CD4-positive, alpha-beta memory T cell (primary cell): ENCODE data around the gene C19orf53. TPM values are rescaled to one million over a fixed set of nuclear protein-coding genes. Genes with fewer than 3 reads are reported as not detected.

Experiments used
- CTCF ChIA-PET: fragments of 350-600 bp; sonication (Branson Sonifier 250); formaldehyde crosslinking; loops from one replicate; lab custom pipeline; 2021; ENCODE audit warnings: inconsistent platforms; ENCODE audit not compliant: partially characterized antibody; lab: Charles Lee
- POLR2A ChIA-PET: fragments of 350-600 bp; sonication (Branson Sonifier 250); formaldehyde crosslinking; loops from one replicate; lab custom pipeline; 2021; ENCODE audit not compliant: partially characterized antibody; lab: Charles Lee
- DNase-seq, 5 donors: peaks; one replicate each; pipeline versions ENCODE4 v3.0.0 to v3.0.0-alpha.2; 2020 to 2022; ENCODE audit warnings: mixed read lengths in 1 of 5
- H3K27ac ChIP-seq: one replicate; pipeline ENCODE4 v1.7.0; 2013; ENCODE audit warnings: low read depth, low read length
- H3K27me3 ChIP-seq: 2 replicates; pipeline ENCODE4 v1.7.0; 2013; ENCODE audit warnings: mild to moderate bottlenecking, low read length, moderate library complexity; ENCODE audit not compliant: insufficient read depth
- H3K36me3 ChIP-seq: 2 replicates; pipeline ENCODE4 v1.7.0; 2013; ENCODE audit warnings: mild to moderate bottlenecking, low read length, moderate library complexity; ENCODE audit not compliant: insufficient read depth
- H3K4me1 ChIP-seq: 2 replicates; pipeline ENCODE4 v1.7.0; 2013; ENCODE audit warnings: mild to moderate bottlenecking, low read length, moderate library complexity; ENCODE audit not compliant: insufficient read depth
- H3K4me3 ChIP-seq, 2 donors: one replicate each; pipeline ENCODE4 v1.7.0; 2013; ENCODE audit warnings: low read length in 2 of 2, mild to moderate bottlenecking in 1 of 2
- H3K9me3 ChIP-seq, 2 donors: one replicate each; pipeline ENCODE4 v1.7.0; 2013; ENCODE audit warnings: low read length in 2 of 2, control low read depth in 1 of 2; ENCODE audit not compliant: control insufficient read depth in 1 of 2
- H3K27ac Mint-ChIP-seq, 7 donors: one replicate each; pipeline ENCODE4 v1.8.0; 2020 to 2021; ENCODE audit warnings: mixed read lengths in 7 of 7, mild to moderate bottlenecking in 6 of 7, inconsistent platforms in 3 of 7, moderate library complexity in 3 of 7
- H3K27me3 Mint-ChIP-seq, 2 donors: one replicate each; pipeline ENCODE4 v1.8.0; 2020 to 2021; ENCODE audit warnings: mixed read lengths in 2 of 2
- H3K36me3 Mint-ChIP-seq, 2 donors: one replicate each; pipeline ENCODE4 v1.8.0; 2020 to 2021; ENCODE audit warnings: mixed read lengths in 2 of 2, inconsistent platforms in 1 of 2, mild to moderate bottlenecking in 1 of 2
- H3K4me1 Mint-ChIP-seq, 4 donors: one replicate each; pipeline ENCODE4 v1.8.0; 2020 to 2021; ENCODE audit warnings: mixed read lengths in 4 of 4, mild to moderate bottlenecking in 1 of 4
- H3K4me3 Mint-ChIP-seq, 8 donors: one replicate each; pipeline ENCODE4 v1.8.0; 2020 to 2021; ENCODE audit warnings: mixed read lengths in 8 of 8, mild to moderate bottlenecking in 7 of 8, moderate library complexity in 6 of 8, inconsistent platforms in 3 of 8
- H3K9me3 Mint-ChIP-seq, 8 donors: one replicate each; pipeline ENCODE4 v1.8.0; 2020 to 2021; ENCODE audit warnings: mixed read lengths in 8 of 8, mild to moderate bottlenecking in 5 of 8, inconsistent platforms in 3 of 8, moderate library complexity in 1 of 8
- intact Hi-C: fragments of 100-400 bp; cut with micrococcal nuclease; formaldehyde crosslinking; loops from one replicate; pipeline ENCODE4 v1.15.1; 2023
- polyA plus RNA-seq, 2 donors: library from polyadenylated mRNA; unstranded; fragments of 300-500 nt; fragmentation: Illumina TruSeq; gene quantifications; one replicate each; pipeline ENCODE4 v1.2.3, GENCODE V29; 2021
- total RNA-seq, 2 experiments: library from RNA; stranded (reverse); gene quantifications; one replicate each; pipeline ENCODE4 v1.2.3, GENCODE V29; 2021

Gene C19orf53
- total and polyA plus RNA-seq, 4 experiments from 2014 or later: 84.3 to 257 (median 146) TPM

GRCh38 chr19:13794757-13795589, 20.7 kb downstream of the C19orf53 start, which contains the start of gene ZSWIM4:
Gene ZSWIM4, plus strand, starts transcription at chr19:13795443. Its CDS starts 206 bp downstream, at chr19:13795649.
- DNase-seq: peak; percentile 81 to 85 (median 82)
- H3K4me3 Mint-ChIP-seq: peak within 1 kb of the TSS; percentile 91 to 97 (median 96)
- Histone ChIP-seq H3K4me1 (peaks cover 23% of the 10 kb centered on the region), H3K36me3 (no peaks in the 10 kb centered on the region), H3K27me3 (no peaks in the 10 kb centered on the region), H3K9me3 (no peaks in the 10 kb centered on the region), H3K4me3 (peak within 1 kb of the TSS; percentile 61 to 66), H3K27ac (peak within 1 kb of the TSS; percentile 53)
- H3K27me3 Mint-ChIP-seq: no peaks in the 10 kb centered on the region
- H3K36me3 Mint-ChIP-seq: peaks cover 0 to 4% of the 10 kb centered on the region in 2 donors
- H3K4me1 Mint-ChIP-seq: peaks cover 21 to 39% (median 31%) of the 10 kb centered on the region in 4 donors
- peaks cover 0 to 2% (median 0%) of the 10 kb centered on the region in 8 donors for H3K9me3 Mint-ChIP-seq
- ChIA-PET POLR2A (interaction anchor here (0.6 to 8.3 kb wide), 15 partner anchors 9 to 1624 kb away, joined by 3 to 119 read pairs (median 5); partner anchors contain the start of genes C19orf53, MRI1 and ZNF563), CTCF (interaction anchor here (0.9 to 5.9 kb wide), 5 partner anchors 9 to 281 kb away, joined by 3 to 39 read pairs (median 3); partner anchors contain the start of gene C19orf53)
- intact Hi-C loops: loop anchor here (1.0 to 2.0 kb wide), 6 partner anchors 8 to 52 kb away; partner anchors contain the start of gene C19orf53
- peak within 1 kb of the TSS; percentile 92 to 98 (median 95) for H3K27ac Mint-ChIP-seq

GRCh38 chr19:13795595-13796300, 21.5 kb downstream of the C19orf53 start:
- peaks cover 18% of the 10 kb centered on the region for H3K4me1 ChIP-seq
- peak overlapping the region; percentile 73 to 93 (median 80) for H3K4me3 Mint-ChIP-seq
- peak overlapping the region; percentile 53 for H3K27ac ChIP-seq
- H3K4me1 Mint-ChIP-seq: peaks cover 15 to 33% (median 25%) of the 10 kb centered on the region in 4 donors
- H3K4me3 ChIP-seq: peak overlapping the region in 1 of 2 donors; percentile 66
- H3K27me3 Mint-ChIP-seq: no peaks in the 10 kb centered on the region
- intact Hi-C loops: loop anchor here (1.0 to 2.0 kb wide), 6 partner anchors 8 to 51 kb away; partner anchors contain the start of gene C19orf53
- ChIA-PET POLR2A (interaction anchor here (0.6 to 8.3 kb wide), 15 partner anchors 8 to 1624 kb away, joined by 3 to 119 read pairs (median 5); partner anchors contain the start of genes C19orf53, MRI1 and ZNF563), CTCF (interaction anchor here (1.0 to 5.9 kb wide), 4 partner anchors 8 to 66 kb away, joined by 4 to 39 read pairs (median 6); partner anchors contain the start of gene C19orf53)
- no peaks in the 10 kb centered on the region for H3K27me3 ChIP-seq
- H3K27ac Mint-ChIP-seq: peak overlapping the region; percentile 60 to 94 (median 89)
- H3K36me3 ChIP-seq: no peaks in the 10 kb centered on the region
- no peaks in the 10 kb centered on the region for H3K9me3 ChIP-seq
- DNase-seq: no peak
- H3K36me3 Mint-ChIP-seq: peaks cover 0 to 4% of the 10 kb centered on the region in 2 donors
- H3K9me3 Mint-ChIP-seq: peaks cover 0 to 2% (median 0%) of the 10 kb centered on the region in 8 donors

GRCh38 chr19:13796301-13797057, 22.2 kb downstream of the C19orf53 start:
- Mint-ChIP-seq H3K9me3 (peaks cover 0 to 2% (median 0%) of the 10 kb centered on the region in 8 donors), H3K27me3 (no peaks in the 10 kb centered on the region), H3K27ac (peak overlapping the region; percentile 60 to 91 (median 85)), H3K4me3 (peak overlapping the region; percentile 73 to 93 (median 80)), H3K4me1 (peaks cover 15 to 33% (median 25%) of the 10 kb centered on the region in 4 donors), H3K36me3 (peaks cover 0 to 4% of the 10 kb centered on the region in 2 donors)
- peak overlapping the region; percentile 53 for H3K27ac ChIP-seq
- H3K36me3 ChIP-seq: no peaks in the 10 kb centered on the region
- CTCF ChIA-PET: interaction anchor here (1.5 to 5.9 kb wide), 4 partner anchors 8 to 66 kb away, joined by 6 to 39 read pairs (median 6); no protein-coding TSS in a partner anchor
- no peaks in the 10 kb centered on the region for H3K27me3 ChIP-seq
- POLR2A ChIA-PET: interaction anchor here (1.0 to 8.3 kb wide), 10 partner anchors 9 to 66 kb away, joined by 3 to 119 read pairs (median 16); partner anchors contain the start of gene C19orf53
- intact Hi-C loops: no loop called here
- H3K4me3 ChIP-seq: no peak overlapping the region
- DNase-seq: no peak
- H3K4me1 ChIP-seq: peaks cover 18% of the 10 kb centered on the region
- H3K9me3 ChIP-seq: no peaks in the 10 kb centered on the region

DNA sequence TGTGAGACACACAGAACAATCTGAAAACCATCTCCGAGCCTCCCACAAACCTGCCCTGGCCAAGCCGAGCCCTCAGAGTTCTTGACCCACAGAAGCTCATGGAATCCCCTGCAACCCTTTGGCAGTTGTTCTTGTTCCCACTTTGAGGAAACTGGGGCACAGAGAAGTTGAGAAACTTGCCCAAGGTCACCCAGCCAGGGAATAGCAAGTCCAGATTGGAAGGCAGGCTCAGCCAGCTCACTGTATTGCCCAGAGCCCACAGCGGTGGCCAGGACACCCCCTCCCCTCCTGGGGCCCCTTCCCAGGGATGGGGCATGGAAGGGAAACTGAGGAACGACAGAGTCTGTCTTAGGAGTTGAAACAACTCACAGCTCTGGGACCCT, 22.8 kb downstream of the C19orf53 start:
- peak overlapping the region in 6 of 8 donors; percentile 13 to 93 (median 78) for H3K4me3 Mint-ChIP-seq

GRCh38 chr19:13797870-13798269, 23.6 kb downstream of the C19orf53 start:
- peaks cover 0 to 4% of the 10 kb centered on the region in 2 donors for H3K36me3 Mint-ChIP-seq
- POLR2A ChIA-PET: interaction anchor here (0.6 to 8.3 kb wide), 5 partner anchors 8 to 614 kb away, joined by 4 to 119 read pairs (median 10); no protein-coding TSS in a partner anchor
- H3K27ac ChIP-seq: no peak overlapping the region
- H3K4me3 Mint-ChIP-seq: peak overlapping the region in 3 of 8 donors; percentile 5 to 41 (median 38)
- no peaks in the 10 kb centered on the region for H3K27me3 Mint-ChIP-seq
- no peaks in the 10 kb centered on the region for H3K36me3 ChIP-seq
- no peaks in the 10 kb centered on the region for H3K9me3 ChIP-seq
- DNase-seq: no peak
- H3K27me3 ChIP-seq: no peaks in the 10 kb centered on the region
- peaks cover 18% of the 10 kb centered on the region for H3K4me1 ChIP-seq
- H3K9me3 Mint-ChIP-seq: peaks cover 0 to 2% (median 0%) of the 10 kb centered on the region in 8 donors
- peak overlapping the region in 2 of 7 donors; percentile 4 to 17 for H3K27ac Mint-ChIP-seq
- intact Hi-C loops: no loop called here
- H3K4me1 Mint-ChIP-seq: peaks cover 15 to 33% (median 25%) of the 10 kb centered on the region in 4 donors
- CTCF ChIA-PET: interaction anchor here (0.9 to 5.9 kb wide), 5 partner anchors 12 to 220 kb away, joined by 3 to 39 read pairs (median 6); no protein-coding TSS in a partner anchor
- no peak overlapping the region for H3K4me3 ChIP-seq

More for the DNA sequence above, 22.8 kb downstream of the C19orf53 start:
- H3K4me1 Mint-ChIP-seq: peaks cover 15 to 33% (median 25%) of the 10 kb centered on the region in 4 donors
- H3K27ac Mint-ChIP-seq: peak overlapping the region in 4 of 7 donors; percentile 10 to 89 (median 74)
- ChIA-PET CTCF (interaction anchor here (1.3 to 5.9 kb wide), 5 partner anchors 9 to 65 kb away, joined by 3 to 39 read pairs (median 6); no protein-coding TSS in a partner anchor), POLR2A (interaction anchor here (0.5 to 8.3 kb wide), 6 partner anchors 9 to 50 kb away, joined by 3 to 119 read pairs (median 16); partner anchors contain the start of gene C19orf53)
- H3K9me3 Mint-ChIP-seq: peaks cover 0 to 2% (median 0%) of the 10 kb centered on the region in 8 donors
- no peaks in the 10 kb centered on the region for H3K27me3 Mint-ChIP-seq
- Histone ChIP-seq H3K9me3 (no peaks in the 10 kb centered on the region), H3K4me3 (no peak overlapping the region), H3K36me3 (no peaks in the 10 kb centered on the region), H3K27ac (no peak overlapping the region), H3K27me3 (no peaks in the 10 kb centered on the region), H3K4me1 (peaks cover 18% of the 10 kb centered on the region)
- no peak for DNase-seq
- peaks cover 0 to 4% of the 10 kb centered on the region in 2 donors for H3K36me3 Mint-ChIP-seq
- intact Hi-C loops: no loop called here
